ENCODE measurements around the gene TRPM8. TPM values are rescaled to one million over a fixed set of nuclear protein-coding genes. Genes with fewer than 3 reads are reported as not detected.

The TRPM8 gene
- total and polyA plus RNA-seq, 2 of the 8 experiments (the other 6 are each of a cell fraction or from before 2014, with no cell fraction given) = 0.18 to 0.54 TPM

DNA sequence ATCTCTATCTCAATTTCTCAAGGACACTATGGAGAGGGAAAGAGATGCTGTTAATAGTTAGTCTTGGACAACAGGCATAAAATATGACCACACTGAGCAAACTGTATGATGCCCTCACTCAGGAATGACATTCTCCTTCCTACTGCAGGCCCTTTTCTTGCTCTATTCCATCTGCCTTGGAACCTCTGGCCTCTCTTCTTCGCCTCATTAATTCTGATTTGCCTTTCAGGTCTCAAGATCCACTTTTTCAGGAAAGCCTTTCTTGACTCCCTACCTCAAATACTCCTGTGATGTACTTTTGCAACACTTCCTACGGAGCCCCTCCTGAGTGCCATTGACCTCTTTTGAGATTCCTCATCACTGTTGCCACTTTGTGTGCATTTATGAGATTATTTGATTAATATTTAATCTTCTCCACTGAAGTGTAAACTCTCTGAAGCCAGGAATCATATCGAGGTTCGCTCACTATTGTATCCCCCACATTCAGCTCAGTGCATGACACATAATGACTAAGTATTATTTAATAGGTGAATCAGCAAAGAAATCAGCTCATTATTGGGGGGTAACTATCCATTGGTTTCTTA lies 112.1 kb downstream of the TRPM8 start (continued):
- no peak for TF ChIP-seq SIX5 (IDR thresholded peaks at IDR 0.05; ENCODE audit: low read depth, low read length)
- TF ChIP-seq, protein P1, sequence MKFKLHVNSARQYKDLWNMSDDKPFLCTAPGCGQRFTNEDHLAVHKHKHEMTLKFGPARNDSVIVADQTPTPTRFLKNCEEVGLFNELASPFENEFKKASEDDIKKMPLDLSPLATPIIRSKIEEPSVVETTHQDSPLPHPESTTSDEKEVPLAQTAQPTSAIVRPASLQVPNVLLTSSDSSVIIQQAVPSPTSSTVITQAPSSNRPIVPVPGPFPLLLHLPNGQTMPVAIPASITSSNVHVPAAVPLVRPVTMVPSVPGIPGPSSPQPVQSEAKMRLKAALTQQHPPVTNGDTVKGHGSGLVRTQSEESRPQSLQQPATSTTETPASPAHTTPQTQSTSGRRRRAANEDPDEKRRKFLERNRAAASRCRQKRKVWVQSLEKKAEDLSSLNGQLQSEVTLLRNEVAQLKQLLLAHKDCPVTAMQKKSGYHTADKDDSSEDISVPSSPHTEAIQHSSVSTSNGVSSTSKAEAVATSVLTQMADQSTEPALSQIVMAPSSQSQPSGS (IDR thresholded peaks at IDR 0.05; ENCODE audit: low read length) = no peak
- no peak for TF ChIP-seq NANOG (IDR thresholded peaks at IDR 0.05; ENCODE audit: insufficient read depth, low read depth, low read length, poor library complexity, severe bottlenecking)
- TF ChIP-seq RBBP5 (IDR thresholded peaks at IDR 0.05; ENCODE audit: borderline replicate concordance, low read depth, low read length) = no peak
